HuH-7.5 (cell line): ENCODE results near the gene RPL28.

ENCODE experiments used
- DNase-seq: peaks from one replicate; pipeline ENCODE4 v3.0.0; 2011; ENCODE audit warnings: low spot score

RPL28 gene

GRCh38 chr19:55373306-55373992 is 12.3 kb upstream of the RPL28 start:
- DNase-seq, result no peak

GRCh38 chr19:55373993-55374757 is 11.6 kb upstream of the RPL28 start:
- peak; percentile 59 for DNase-seq

GRCh38 chr19:55376241-55376933 is 9.3 kb upstream of the RPL28 start, which contains the start of gene TMEM190:
TMEM190 (plus strand) TSS chr19:55376826; CDS start chr19:55376854, 28 bp downstream.
- no peak for DNase-seq

- no peak for DNase-seq
Observed at GRCh38 chr19:55377356-55378131, 8.2 kb upstream of the RPL28 start.

- DNase-seq, result no peak
Observed at GRCh38 chr19:55379174-55379573, 6.6 kb upstream of the RPL28 start.

GRCh38 chr19:55382013-55382412 is 3.7 kb upstream of the RPL28 start:
- DNase-seq, result no peak

- no peak for DNase-seq
Observed at GRCh38 chr19:55382522-55383054, 3.1 kb upstream of the RPL28 start.

- peak; percentile 90 for DNase-seq
Observed at GRCh38 chr19:55383279-55384130, 2.2 kb upstream of the RPL28 start.

- DNase-seq, result no peak
Observed at GRCh38 chr19:55384131-55384919, 1.4 kb upstream of the RPL28 start, which contains the start of gene TMEM238. TMEM238 (minus strand) TSS chr19:55384292; CDS start chr19:55384259, 33 bp downstream.

GRCh38 chr19:55384920-55385723 is 610 bp upstream of the RPL28 start:
- DNase-seq, result peak; percentile 96

- DNase-seq, result no peak
Observed at GRCh38 chr19:55386493-55386971, 800 bp downstream of the RPL28 start.

GRCh38 chr19:55387736-55388497 is 2.2 kb downstream of the RPL28 start:
- no peak for DNase-seq

GRCh38 chr19:55389386-55390317 is 3.9 kb downstream of the RPL28 start:
- DNase-seq, result no peak

- no peak for DNase-seq
Observed at GRCh38 chr19:55390461-55390880, 4.7 kb downstream of the RPL28 start.

- no peak for DNase-seq
Observed at GRCh38 chr19:55391191-55391670, 5.5 kb downstream of the RPL28 start.

GRCh38 chr19:55391702-55392615 is 6.2 kb downstream of the RPL28 start:
- no peak for DNase-seq
